Limb (tissue), 2 donors: ENCODE measurements around the gene OR10G3.

ENCODE experiments used
- DNase-seq, 2 donors: peaks; one replicate each; pipeline ENCODE4 v3.0.0-alpha.2; 2016; ENCODE audit errors: extremely low spot score in 2 of 2

The OR10G3 gene

GRCh38 chr14:21535545-21536417 lies 44.1 kb downstream of the OR10G3 start:
- DNase-seq, result no peak

- no peak for DNase-seq
Observed at GRCh38 chr14:21534576-21534975, 45.3 kb downstream of the OR10G3 start.

DNA sequence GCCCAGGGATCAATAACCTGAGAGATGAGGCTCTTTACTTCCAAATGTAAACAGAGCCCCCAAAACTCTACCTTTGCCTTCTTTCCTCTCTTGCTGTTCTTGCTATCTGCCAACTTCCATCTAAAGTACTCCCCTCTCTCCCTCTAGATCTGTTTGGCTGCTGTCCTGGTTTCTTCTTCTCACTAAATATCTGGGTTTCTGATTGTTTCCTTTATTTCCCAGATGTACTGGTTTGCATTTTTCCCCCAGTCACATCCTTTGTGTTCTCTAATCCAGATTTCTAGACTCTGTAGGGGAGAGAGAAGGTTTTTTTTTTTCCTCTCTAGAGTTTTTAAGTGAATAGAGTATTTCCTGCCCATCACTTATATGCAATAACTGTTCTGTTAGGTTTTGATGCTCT lies 46.6 kb downstream of the OR10G3 start:
- no peak for DNase-seq

GRCh38 chr14:21529515-21529914 lies 50.4 kb downstream of the OR10G3 start:
- no peak for DNase-seq

DNA sequence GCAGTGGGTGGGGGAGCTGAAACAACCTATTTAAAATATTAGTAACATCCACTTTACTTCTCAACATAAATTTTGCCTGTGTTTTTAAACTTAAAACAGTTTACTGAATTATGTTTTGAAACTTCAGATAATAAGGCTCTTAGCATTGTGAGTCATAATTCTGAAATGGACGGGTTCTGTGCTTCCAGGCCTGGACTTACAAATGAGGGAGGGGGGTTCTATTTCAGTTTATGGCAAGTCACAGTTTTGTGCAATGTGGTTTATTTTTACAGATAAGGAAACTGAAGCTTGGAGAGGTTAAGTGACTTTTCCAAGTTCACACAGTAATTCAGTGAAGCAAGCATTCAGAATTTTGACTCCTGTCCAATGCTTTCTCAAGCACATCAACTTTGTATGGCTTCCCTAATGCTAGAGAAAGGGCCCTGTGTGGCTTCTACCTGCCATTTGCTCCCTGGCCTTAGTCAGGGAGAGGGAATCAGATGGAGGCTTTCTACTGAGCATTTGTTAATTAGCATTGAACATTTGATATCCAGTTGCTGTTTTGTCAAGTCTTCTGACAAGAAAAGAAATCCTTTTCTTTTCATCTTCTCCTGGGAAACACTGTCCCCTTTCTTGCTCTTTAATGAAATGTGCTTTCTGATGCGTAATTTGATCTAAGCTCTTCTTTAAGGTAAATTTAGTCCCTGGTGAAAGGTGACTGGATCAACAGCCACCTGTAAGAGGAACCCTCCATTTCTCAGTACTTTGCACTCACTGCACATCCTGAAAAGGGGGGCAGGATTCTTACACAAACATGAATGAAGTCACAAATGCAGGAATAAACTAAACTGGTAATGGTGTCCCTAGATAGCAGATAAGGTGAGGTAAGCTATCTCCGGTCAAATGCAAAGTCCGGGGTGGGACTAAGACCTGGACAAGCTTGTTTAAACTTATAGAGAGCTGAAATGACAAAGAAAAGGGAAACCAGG lies 51.2 kb downstream of the OR10G3 start:
- DNase-seq, result no peak

GRCh38 chr14:21527318-21527679 lies 52.6 kb downstream of the OR10G3 start:
- no peak for DNase-seq

- peak in 1 of 2 donors; percentile 39 for DNase-seq
Observed at GRCh38 chr14:21526672-21527317, 53.1 kb downstream of the OR10G3 start.

- DNase-seq, result peak; percentile 90 to 93
Observed at GRCh38 chr14:21525962-21526671, 53.8 kb downstream of the OR10G3 start, which contains the start of gene SALL2. TSS of gene SALL2 (minus strand) at chr14:21526346. CDS start at chr14:21526127, 219 bp downstream.

GRCh38 chr14:21525571-21525961 lies 54.3 kb downstream of the OR10G3 start:
- DNase-seq, result no peak

DNA sequence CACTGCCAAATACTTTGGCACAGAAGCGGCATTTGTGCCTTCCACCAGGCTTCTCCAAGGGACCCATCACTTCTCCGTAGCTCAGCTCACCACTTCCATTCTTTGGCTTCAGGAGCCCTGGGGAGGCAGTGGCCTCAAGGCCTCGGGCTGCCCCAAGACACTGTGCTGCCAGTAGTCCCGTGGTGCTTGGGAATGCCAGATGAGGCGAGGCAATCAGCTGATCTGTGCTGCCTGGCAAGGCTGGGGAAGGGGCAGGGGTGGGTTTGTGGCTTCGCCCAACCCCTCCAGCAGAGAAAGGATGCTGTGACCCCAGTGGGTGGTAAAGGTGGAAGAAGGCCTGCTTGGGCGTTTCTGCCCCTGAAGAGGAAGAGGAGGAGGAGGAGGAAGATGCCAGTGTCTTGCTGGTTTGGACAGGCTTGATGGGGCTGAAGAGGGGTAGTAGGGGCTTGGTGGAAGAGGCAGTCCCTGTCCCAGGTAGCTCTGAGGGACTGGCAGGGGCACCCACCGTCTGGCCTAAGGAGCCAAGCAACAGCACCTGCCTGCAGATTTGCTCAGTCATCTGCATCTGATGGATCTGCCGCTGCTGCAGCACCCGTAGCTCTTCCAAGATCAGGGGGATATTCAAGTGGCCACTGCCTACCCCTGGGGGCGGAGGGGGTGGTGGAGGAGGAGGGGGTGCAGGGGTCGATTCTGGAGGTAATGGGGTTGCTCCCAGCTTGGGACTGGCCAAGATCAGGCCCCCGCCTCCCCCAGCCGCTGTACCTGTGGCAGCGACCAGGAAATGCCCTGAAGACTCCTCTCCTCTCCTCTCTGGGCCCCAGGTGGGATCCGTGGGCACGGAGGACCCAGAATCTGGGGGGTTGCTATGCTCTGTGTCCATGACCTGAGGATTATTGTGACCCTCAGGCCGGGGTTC lies 55.0 kb downstream of the OR10G3 start:
- no peak for DNase-seq

GRCh38 chr14:21523203-21523602 lies 56.7 kb downstream of the OR10G3 start:
- no peak for DNase-seq

DNA sequence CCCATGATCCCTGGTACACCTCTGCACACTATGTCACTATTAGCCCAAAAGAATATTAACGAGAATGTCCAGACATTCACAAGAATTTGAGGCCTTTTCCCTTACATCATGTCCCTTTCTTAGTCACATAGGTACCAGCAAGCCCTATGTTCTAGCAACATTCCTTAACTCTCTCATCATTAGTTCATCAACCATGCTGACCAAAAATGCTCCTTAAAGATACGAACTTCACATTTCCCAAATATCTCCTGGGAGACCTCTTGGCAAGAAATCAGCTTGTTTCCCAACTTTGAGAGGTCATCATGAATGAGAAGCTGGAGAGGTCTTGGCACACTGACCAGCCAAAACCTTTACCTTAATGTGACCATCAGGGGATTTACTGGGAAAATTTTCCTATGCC lies 58.4 kb downstream of the OR10G3 start:
- DNase-seq, result no peak

- DNase-seq, result no peak
Observed at GRCh38 chr14:21520767-21521166, 59.1 kb downstream of the OR10G3 start.

- no peak for DNase-seq
Observed at GRCh38 chr14:21518725-21519124, 61.2 kb downstream of the OR10G3 start.
